WERI-Rb-1 (cell line): ENCODE results near the gene PHLDA2.
A peak's percentile ranks its signal among the peaks of the same experiment; 100 is the strongest.

Source experiments
- DNase-seq: peaks from one replicate; pipeline ENCODE4 v3.0.0-alpha.2; 2020
- H3K27ac ChIP-seq: fragments of 250-450 bp; sonication (Bioruptor Pico); 2 replicates; pipeline ENCODE4 v1.5.1; 2020; ENCODE audit warnings: mild to moderate bottlenecking, moderate library complexity
- H3K27me3 ChIP-seq: fragments of 250-450 bp; sonication (Bioruptor Pico); 2 replicates; pipeline ENCODE4 v1.5.1; 2021; ENCODE audit warnings: mild to moderate bottlenecking, low read depth, moderate library complexity; ENCODE audit not compliant: insufficient read depth, severe bottlenecking
- H3K36me3 ChIP-seq: fragments of 250-450 bp; sonication (Bioruptor Pico); 2 replicates; pipeline ENCODE4 v1.5.1; 2020; ENCODE audit warnings: mild to moderate bottlenecking, moderate library complexity
- H3K4me3 ChIP-seq: 2 replicates; pipeline ENCODE4 v1.5.1; 2011; ENCODE audit warnings: low read depth, mild to moderate bottlenecking, control low read depth, low read length
- H3K9me3 ChIP-seq: fragments of 250-450 bp; sonication (Bioruptor Pico); 2 replicates; pipeline ENCODE4 v1.5.1; 2021; ENCODE audit warnings: mild to moderate bottlenecking, moderate library complexity; ENCODE audit not compliant: severe bottlenecking
- TF ChIP-seq, protein P1 (sequence below): IDR thresholded peaks from 2 replicates; pipeline ENCODE4 v1.5.1; 2011; ENCODE audit warnings: low read depth, mild to moderate bottlenecking, control low read depth, inconsistent platforms, low read length

Gene PHLDA2

DNA sequence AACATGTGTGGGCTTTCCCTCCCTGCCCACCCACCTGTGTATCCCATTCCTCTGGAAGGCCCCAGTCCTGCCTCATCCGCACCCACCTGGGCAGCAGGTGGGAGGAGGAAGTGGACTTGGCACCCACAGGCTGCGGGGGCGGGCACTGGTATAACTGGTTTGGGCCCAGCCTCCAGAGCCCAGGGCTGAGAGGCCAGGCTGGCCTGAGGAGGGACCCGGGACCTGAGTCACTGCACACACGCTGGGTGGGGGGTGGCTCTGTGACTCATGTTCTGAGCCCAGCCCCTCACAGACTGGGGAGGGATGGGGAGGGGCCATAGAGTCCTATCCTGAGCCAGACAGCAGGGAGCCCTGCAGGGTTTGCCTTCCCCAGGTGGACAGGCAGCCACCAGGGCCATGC is 16.7 kb downstream of the PHLDA2 start:
- no peak overlapping the region for H3K27ac ChIP-seq
- no peaks in the 10 kb centered on the region for H3K27me3 ChIP-seq
- H3K9me3 ChIP-seq, result no peaks in the 10 kb centered on the region
- H3K36me3 ChIP-seq, result no peaks in the 10 kb centered on the region
- DNase-seq, result peak; percentile 33
- TF ChIP-seq, protein P1, sequence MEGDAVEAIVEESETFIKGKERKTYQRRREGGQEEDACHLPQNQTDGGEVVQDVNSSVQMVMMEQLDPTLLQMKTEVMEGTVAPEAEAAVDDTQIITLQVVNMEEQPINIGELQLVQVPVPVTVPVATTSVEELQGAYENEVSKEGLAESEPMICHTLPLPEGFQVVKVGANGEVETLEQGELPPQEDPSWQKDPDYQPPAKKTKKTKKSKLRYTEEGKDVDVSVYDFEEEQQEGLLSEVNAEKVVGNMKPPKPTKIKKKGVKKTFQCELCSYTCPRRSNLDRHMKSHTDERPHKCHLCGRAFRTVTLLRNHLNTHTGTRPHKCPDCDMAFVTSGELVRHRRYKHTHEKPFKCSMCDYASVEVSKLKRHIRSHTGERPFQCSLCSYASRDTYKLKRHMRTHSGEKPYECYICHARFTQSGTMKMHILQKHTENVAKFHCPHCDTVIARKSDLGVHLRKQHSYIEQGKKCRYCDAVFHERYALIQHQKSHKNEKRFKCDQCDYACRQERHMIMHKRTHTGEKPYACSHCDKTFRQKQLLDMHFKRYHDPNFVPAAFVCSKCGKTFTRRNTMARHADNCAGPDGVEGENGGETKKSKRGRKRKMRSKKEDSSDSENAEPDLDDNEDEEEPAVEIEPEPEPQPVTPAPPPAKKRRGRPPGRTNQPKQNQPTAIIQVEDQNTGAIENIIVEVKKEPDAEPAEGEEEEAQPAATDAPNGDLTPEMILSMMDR, result no peak
- H3K4me3 ChIP-seq, result no peak overlapping the region

DNA sequence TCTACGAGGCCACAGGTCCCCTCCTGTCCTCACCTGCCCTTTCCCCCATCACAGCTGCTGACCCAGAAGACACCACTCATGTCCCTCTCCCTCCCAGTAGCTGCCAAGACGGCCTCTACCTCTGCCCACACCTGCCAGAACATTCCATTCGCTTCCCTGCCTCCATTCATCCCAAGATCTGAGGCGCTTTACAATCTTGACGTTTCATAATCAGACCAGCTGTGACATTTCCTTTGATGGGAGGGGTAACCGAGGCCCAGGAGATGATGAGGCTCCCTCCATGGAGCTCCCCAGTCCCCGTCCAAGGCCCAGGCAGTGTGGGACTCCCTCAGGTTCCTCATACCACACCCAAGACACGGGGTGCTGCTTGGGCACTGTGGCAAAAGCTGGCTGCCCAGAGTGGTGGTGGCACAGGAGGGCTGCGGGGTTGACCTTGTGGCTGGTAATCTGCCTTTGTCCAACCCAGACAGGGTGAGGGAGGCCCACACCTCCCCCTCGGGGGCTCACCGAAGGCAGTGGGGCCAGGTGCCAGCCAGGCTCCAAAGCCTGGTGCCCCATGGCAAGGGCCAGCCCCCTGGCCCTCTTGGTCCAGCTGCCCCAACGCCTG is 17.3 kb downstream of the PHLDA2 start:
- H3K27ac ChIP-seq, result no peak overlapping the region

DNA sequence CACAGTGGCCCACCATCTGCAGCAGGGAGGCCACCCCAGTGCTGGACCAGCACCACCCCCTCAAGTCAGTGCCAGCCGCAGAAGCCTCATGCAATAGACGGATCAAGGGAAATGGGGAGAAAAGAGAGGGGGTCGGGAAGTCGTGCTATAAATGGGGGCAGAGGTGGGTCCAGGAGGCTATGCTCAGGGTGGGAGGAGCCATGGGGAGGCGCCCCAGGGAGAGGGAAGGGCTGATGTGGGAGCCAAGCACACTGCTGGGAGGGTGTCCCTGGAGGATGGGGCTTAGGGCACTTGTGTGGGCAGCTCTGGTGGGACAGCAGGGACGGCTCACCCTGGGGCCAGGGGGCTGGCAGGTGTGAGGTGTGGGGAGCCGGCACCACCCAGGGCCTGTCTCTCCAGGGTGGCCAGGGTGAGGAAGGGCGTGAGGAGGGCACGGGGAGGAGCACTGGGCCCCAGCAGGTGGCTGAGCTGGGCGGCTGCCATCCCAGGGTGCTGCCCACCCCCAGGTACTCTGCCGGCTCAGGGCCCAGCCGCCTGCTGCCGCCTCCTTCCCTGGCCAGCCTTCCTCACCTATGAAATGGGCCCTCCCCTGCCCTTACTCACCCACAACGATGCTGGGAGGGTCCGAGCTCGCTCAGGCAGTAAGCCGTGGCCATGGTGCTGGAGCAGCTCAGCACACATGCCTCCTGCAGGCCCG is 18.0 kb downstream of the PHLDA2 start:
- H3K27me3 ChIP-seq, result no peaks in the 10 kb centered on the region
- H3K9me3 ChIP-seq, result no peaks in the 10 kb centered on the region
- no peaks in the 10 kb centered on the region for H3K36me3 ChIP-seq
- TF ChIP-seq, protein P1, result no peak
- no peak overlapping the region for H3K27ac ChIP-seq
- no peak overlapping the region for H3K4me3 ChIP-seq
- peak; percentile 35 for DNase-seq

More for the DNA sequence above, 17.3 kb downstream of the PHLDA2 start:
- no peak overlapping the region for H3K4me3 ChIP-seq
- no peak for DNase-seq
- TF ChIP-seq, protein P1, result no peak
- no peaks in the 10 kb centered on the region for H3K9me3 ChIP-seq
- H3K36me3 ChIP-seq, result no peaks in the 10 kb centered on the region
- no peaks in the 10 kb centered on the region for H3K27me3 ChIP-seq

DNA sequence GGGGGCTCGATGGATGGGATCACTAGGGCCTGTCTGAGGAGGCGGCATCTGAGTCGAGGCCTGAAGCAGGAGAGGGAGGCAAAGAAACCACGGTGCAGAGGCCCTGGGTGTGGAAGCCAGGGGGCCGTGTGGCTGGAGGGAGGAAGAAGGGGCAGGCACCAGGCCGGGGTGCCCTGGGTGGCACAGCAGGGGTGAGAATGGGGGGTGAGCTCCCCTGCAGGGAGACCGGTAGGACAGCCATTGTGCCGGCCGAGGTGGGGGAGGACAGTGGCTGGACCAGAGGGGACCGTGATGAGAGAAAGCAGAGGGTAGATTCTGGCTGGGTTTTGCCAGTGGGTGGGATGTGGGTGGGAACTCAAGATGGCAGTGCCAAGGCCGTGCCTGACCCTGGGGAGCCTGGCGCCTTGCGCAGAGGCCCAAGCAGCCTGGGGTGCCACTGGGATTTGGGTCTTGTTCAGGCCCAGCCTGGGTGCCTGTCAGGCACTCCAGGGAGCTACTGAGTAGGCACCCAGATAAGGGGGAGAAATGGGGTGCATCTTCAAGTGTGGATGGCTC is 18.7 kb downstream of the PHLDA2 start:
- H3K27ac ChIP-seq, result no peak overlapping the region
- no peak for DNase-seq
- H3K9me3 ChIP-seq, result no peaks in the 10 kb centered on the region
- no peaks in the 10 kb centered on the region for H3K36me3 ChIP-seq
- H3K4me3 ChIP-seq, result no peak overlapping the region
- H3K27me3 ChIP-seq, result no peaks in the 10 kb centered on the region
- TF ChIP-seq, protein P1, result no peak

DNA sequence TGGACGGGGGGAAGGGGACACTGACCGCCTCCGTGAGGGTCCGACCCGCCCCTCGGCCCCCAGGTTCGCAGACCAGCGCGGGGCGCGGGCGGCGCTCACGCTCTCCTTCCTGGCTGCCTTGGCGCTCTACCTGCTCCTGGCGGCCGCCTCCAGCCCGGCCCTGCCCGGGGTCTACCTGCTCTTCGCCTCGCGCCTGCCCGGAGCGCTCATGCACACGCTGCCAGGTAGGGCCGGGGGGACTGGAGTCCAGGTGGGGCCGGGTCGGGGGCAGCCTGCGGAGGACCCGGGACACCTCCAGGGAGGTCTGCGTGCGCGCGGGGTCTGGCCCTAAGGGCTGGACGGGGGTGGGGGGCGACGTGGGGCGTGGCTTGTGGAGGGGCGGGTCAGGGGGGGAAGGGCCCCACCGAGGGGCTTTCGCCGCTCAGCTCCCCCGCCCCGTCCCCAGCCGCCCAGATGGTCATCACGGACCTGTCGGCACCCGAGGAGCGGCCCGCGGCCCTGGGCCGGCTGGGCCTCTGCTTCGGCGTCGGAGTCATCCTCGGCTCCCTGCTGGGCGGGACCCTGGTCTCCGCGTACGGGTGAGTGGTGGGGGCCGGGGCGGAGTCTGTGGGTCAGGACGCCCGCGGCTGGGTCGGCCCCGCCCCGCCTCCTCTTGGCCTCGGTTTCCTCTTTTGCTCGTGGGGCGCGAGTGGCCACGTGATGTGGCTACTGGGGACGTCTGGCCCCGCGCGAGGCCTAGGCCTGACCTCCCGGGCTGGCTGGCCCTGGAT is 19.9 kb downstream of the PHLDA2 start:
- Histone ChIP-seq H3K9me3 (no peaks in the 10 kb centered on the region), H3K27ac (no peak overlapping the region), H3K4me3 (no peak overlapping the region), H3K27me3 (no peaks in the 10 kb centered on the region), H3K36me3 (no peaks in the 10 kb centered on the region)
- DNase-seq, result no peak
- TF ChIP-seq, protein P1, result no peak
